Retinal pigment epithelial cell (primary cell): Measurements from ENCODE around the gene RNF26.

Source experiments
- DNase-seq: peaks from one replicate; pipeline ENCODE4 v3.0.0-alpha.2; 2010; ENCODE audit warnings: low read depth
- H3K4me3 ChIP-seq: 2 replicates; pipeline ENCODE4 v1.5.1; 2011; ENCODE audit warnings: mild to moderate bottlenecking, low read length, control low read depth, moderate library complexity
- TF ChIP-seq, protein P1 (sequence below): conservative IDR thresholded peaks from 2 replicates; pipeline ENCODE4 v1.5.1; 2011; ENCODE audit warnings: low read depth, low read length, control low read depth, inconsistent platforms

Gene RNF26

DNA sequence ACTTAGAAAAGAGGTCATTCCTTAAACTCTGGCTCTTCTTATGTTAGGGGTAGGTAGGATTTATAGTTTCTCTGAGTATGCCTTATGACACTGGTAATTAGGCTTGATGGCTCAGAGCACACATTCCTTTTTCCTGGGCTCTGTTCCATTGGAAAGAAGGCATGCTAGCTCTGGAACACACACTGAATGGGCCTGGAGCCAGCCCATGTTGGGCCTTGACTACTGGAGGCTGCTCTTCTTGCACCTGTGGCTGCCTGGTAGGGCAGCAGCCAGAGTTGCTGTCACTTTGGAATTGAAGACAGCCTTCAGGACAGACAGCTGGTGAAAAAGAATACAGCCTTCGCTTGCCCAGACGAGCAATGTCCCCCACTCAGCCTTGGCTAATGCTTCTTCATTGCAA, 35.6 kb upstream of the RNF26 start:
- TF ChIP-seq, protein P1, sequence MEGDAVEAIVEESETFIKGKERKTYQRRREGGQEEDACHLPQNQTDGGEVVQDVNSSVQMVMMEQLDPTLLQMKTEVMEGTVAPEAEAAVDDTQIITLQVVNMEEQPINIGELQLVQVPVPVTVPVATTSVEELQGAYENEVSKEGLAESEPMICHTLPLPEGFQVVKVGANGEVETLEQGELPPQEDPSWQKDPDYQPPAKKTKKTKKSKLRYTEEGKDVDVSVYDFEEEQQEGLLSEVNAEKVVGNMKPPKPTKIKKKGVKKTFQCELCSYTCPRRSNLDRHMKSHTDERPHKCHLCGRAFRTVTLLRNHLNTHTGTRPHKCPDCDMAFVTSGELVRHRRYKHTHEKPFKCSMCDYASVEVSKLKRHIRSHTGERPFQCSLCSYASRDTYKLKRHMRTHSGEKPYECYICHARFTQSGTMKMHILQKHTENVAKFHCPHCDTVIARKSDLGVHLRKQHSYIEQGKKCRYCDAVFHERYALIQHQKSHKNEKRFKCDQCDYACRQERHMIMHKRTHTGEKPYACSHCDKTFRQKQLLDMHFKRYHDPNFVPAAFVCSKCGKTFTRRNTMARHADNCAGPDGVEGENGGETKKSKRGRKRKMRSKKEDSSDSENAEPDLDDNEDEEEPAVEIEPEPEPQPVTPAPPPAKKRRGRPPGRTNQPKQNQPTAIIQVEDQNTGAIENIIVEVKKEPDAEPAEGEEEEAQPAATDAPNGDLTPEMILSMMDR: no peak
- DNase-seq: no peak

DNA sequence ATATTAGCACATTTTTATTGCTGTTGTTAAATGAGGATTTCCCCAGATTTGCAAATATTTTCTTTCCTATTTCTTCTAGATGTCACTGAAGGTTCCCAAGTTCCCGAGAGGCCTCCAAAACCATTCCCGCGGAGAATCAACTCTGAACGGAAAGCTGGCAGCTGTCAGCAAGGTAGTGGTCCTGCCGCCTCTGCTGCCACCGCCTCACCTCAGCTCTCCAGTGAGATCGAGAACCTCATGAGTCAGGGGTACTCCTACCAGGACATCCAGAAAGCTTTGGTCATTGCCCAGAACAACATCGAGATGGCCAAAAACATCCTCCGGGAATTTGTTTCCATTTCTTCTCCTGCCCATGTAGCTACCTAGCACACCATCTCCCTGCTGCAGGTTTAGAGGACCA, 34.9 kb upstream of the RNF26 start:
- no peak for DNase-seq
- TF ChIP-seq, protein P1: no peak
- no peak overlapping the region for H3K4me3 ChIP-seq

More for the DNA sequence above, 35.6 kb upstream of the RNF26 start:
- no peak overlapping the region for H3K4me3 ChIP-seq

DNA sequence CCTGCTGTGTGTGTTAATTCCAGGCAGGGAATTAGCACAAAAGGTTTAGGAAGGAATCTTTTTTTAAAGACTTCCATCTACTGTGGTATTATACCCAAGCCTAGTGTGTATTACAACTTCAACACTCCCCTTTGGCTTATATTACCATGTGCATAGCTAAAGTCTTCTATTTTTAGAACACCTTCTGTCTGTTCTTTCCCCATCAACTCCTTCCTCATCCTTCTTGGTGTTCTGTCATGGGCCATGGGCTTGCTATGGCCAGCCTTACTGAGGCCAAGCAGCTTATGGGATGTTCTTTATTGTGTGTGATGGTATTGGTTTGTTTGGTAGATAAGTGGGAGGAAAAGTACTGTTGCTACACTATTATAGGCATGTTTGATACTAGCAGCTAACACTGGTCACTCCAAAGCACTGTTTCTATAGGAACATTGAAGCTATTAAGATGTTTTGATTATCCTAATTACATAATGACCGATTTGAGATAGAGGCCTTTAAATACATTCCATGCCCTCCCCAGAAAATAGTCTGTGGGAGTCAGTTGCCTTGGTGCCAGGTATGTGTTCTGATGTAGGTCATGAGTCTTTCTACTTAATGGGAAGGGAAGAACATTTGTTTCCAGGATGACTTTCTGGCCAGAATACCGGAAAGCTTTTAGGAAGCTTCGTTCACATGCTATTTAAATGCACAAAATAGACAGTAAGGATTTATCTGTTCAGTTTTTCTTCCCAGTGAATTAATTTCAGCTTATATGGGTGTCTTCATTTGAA, 33.9 kb upstream of the RNF26 start:
- TF ChIP-seq, protein P1: no peak
- no peak for DNase-seq
- H3K4me3 ChIP-seq: no peak overlapping the region

DNA sequence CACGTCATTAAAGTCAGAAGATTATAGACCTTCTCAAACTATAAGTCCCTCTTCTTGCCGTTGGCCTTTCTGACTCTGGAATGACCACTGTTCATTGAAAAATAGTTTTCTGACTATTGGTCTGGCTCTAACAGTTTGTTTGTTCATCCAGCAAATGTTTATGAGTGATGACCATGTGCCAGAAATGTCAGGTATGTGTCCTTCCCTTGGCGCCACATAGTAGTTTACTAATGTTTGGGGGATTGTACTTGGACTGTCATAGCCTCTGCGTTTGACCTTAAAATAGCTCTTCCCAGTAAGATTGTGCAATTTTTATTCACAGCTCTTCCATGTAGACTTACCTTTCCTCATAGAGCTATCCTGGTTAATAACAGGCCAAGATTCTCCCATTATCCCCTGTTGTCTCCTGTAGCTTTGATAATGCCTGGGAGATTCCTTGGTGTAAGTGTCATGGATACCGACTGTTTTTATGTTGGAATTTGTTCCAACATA, 31.1 kb upstream of the RNF26 start:
- DNase-seq: no peak
- TF ChIP-seq, protein P1: no peak
- no peak overlapping the region for H3K4me3 ChIP-seq

DNA sequence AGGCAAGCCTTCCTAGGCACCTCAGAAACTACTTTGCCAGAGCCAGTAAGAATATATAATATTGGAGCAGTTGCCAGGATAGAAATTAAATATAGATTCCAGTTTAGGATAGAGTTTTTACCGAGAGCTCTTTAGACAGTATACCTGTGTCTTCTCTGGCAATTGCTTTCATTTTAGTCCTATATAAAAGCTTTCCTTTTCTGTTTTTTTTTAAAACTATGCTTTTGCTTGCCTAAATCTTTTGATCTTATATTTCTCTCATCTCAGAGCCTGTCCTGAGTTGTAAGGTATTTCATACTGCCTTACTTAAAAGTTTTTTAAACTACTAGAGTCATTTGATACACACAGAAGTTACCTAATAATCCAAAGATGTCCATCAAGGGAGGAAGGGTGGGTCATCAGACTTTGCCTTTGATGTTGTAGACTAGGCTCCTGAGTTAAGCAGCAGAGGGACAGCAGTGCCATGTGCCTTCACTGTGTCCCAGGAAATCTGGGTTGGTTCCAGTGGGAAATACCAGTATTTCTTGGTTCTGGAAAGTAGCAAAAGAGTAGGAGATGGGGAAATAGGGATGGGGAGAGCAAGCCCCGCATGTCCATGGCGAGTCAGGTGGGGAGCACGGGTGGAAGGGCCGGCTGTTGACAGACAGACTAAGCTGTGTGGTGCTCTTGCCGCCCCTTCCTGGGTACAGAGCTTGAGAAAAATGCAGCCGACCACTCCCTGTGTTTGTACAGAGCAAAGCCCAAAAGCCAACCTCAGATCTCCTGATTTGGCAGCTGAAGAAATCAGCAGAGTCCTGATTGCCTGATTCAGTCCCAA, 28.6 kb upstream of the RNF26 start:
- H3K4me3 ChIP-seq: no peak overlapping the region
- TF ChIP-seq, protein P1: no peak
- no peak for DNase-seq

DNA sequence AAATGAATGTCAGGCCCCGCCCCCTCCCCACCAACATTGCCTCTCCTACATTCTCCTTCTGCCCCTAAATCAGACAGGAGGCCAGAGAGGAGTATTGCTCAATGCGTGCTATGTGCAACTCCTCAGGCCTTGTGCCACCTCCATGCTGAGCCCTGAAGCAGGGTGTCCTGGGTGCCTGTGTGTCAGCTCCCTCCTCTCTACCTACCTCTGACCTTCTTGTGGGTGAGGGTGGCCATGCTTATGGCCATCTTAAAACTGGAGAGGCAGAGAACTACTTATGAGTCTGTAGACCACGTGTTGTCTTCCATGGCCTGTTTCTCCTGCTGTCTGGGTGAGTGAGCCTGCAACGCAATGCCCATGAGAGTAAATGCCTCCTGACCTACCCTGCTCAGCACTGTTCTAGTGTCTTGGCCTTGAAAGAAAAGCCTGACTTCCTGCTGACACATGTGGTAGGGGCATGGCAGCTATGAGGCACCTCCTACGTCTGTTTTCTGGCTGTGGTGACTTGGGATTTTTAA, 27.9 kb upstream of the RNF26 start:
- no peak overlapping the region for H3K4me3 ChIP-seq
- no peak for DNase-seq
- TF ChIP-seq, protein P1: no peak
